Stimulated activated CD8-positive, alpha-beta memory T cell treated with anti-CD3 and anti-CD28 coated beads, Interleukin-4, amount 100 ng/mL, for 24 hours (primary cell): Measurements from ENCODE around the gene WDR93.

ENCODE experiments used
- DNase-seq: peaks from one replicate; pipeline ENCODE4 v3.0.0-alpha.2; 2020; ENCODE audit warnings: low read depth

Gene WDR93

DNA sequence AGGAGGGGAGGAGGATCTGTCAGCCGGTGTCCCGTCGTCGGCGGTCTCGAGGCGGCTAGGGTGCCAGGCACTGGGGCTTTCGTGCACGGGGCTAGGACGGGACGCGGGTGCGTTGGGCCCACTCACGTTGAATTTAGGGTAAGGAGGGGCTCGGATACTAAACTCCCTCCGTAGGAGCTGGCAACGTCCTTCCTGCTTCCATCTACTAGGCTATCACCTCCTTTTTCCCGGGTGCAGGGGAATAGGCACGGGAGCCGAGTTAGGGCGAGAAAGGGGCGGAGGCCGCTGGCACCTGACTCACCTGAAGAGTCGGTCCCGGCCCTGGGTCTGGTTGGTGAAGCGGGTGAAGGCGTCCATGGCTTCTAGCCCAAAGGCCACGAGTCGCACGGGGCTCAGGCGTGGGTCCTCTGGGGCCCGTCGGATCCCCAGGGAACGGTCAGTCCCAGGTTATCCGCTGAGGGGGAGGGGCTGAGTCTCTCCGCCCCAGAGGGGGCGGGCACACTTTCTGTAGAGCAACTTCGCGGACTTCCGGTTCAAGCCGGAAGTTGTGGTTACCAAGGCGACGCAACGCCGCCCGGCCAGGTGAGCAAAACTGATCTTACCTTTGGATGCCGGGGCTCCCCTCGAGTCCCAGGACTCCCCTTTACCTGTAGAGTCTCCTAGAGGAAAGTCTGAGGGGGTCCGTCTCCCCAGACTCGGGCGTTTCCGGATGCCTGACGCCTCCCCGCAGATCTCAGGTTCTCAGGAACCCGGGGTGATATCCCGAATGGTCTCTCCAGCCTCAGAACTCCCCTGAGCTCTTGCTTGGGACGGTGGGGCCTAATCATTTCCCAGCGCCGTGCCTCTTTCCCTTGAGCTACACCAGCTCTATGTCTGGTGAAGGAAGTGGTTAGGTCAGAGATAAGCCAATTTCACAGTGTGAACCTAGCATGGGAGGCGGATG is at the start of gene WDR93, which contains the start of gene PEX11A:
WDR93 (plus strand) TSS at position 536 of the 943 bp plus-strand sequence. CDS start 10,936 bp downstream, outside the sequence.
PEX11A (minus strand) TSS at position 479 of the 943 bp plus-strand sequence; CDS start at position 357, 122 bp downstream.
- DNase-seq = peak; percentile 58

DNA sequence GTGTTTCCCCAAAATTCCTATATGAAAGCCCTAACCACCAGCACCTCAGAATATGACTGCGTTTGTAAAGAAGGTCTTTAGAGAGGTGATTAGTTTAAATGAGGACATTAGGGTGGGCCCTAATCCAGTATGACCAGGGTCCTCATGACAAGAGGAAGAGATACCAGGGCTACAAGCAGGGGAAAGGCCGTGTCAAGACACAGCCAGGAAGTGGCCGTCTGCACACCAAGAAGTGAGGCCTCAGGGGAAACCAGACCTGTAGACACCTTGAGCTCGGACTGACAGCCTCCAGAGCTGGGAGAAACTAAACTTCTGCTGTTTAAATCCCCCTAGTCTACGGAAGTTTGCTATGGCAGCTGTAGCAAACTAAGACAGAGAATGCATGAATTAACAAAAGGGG is 49.6 kb upstream of the WDR93 start:
- DNase-seq = no peak

DNA sequence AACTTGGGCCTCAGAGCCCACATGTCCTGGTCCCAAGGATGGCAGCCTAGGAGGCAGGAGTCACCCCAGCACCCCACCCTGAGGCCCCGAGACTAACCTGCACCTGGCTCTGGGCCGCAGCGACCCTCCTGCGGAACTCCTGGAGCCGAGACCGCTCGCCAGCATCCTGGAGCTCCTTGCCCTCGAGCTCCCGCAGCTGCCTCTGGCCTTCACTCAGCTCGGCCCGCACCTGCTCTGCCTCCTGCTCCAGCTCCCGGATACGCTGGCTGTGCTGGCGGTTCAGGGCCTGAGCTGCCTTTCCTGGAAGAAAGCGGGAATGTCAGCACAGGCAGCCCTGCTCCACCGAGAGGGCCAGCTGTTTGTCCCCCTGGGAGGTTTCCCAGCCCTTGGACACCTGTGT is 48.5 kb upstream of the WDR93 start:
- no peak for DNase-seq

DNA sequence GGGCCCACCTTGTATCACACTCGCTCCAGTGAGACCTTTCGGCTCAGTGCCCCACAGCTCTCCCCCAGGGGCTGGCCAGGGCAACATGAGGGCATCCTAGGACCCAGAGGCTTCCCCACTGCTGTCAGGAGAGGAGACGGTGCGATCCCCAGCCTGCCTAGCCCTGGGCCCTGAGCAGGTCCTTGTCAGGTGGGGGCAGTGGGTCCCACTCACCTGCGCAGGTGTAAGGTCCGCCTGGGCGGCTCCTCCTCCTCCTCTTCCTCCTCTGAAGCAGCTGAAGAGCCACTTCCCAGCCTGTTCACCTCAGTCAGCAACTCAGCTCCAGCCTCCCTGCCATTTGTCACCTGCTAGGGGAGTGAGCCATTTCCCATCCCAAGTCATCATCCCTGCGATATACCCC is 44.9 kb upstream of the WDR93 start:
- DNase-seq = no peak

DNA sequence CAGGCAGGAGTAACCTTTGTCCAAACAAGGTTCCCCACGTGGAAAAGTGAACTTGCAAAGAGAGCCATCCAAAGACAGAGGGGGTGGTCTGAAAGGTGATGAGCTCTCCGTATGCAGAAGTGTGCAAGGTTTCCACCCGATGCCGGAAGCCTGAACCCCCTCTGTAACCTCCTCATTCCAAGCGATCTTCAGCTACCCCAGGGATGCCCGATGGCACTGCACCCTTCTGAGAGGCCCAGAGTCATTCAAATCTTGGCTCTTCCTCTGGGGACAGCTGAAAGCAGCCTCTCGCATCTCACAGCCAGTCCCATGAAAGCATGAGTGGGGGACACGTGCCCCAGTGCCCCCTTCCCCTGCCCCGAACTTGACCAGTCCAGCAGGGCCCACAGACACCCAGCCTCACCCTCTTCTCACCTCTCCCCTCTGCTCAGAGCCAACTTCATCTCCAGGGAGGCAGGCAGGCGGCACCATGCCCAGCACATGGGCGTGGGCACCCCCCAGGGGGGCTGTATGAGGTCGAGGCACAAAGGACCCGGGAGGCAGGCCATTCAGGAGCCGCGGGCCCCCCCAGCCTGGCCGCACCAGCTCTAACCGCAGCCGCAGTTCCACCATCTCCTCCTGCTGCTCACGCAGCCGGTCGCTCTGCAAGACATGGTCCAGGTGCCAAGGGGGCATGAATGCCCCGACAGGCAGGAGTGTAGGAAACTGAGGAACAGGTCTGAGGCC is 44.0 kb upstream of the WDR93 start:
- no peak for DNase-seq

DNA sequence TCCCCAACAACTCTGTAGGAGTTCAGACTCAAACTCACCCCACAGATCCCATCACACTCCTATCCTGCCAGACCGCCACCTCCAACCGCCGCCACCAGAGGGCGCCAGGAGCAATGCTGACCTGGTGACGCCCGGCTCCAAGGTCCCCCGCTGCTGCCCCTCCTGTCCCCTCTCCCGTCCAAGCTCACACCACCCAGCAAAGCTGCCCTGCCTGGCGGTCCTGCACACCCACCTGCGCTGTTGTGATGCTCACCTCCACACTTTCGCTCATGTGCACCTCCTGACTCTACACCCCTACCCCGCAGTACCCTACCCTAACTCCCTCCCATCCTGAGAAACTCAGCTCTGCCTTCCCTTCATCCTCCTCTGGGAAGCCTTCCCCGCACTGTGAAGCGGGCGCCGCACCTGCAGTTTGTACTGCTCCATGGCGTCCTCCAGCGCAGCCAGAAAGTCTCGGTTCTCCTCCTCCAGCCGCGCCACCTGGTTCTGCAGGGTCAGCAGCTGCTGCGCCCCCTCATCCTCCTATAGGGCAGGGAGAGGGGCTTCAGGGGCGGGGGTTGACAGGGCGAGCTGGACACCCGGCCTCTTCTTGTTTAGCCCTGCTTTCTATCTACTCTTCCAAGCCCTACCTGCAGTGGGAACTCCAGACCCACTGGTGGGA is 43.3 kb upstream of the WDR93 start:
- DNase-seq = peak; percentile 58

DNA sequence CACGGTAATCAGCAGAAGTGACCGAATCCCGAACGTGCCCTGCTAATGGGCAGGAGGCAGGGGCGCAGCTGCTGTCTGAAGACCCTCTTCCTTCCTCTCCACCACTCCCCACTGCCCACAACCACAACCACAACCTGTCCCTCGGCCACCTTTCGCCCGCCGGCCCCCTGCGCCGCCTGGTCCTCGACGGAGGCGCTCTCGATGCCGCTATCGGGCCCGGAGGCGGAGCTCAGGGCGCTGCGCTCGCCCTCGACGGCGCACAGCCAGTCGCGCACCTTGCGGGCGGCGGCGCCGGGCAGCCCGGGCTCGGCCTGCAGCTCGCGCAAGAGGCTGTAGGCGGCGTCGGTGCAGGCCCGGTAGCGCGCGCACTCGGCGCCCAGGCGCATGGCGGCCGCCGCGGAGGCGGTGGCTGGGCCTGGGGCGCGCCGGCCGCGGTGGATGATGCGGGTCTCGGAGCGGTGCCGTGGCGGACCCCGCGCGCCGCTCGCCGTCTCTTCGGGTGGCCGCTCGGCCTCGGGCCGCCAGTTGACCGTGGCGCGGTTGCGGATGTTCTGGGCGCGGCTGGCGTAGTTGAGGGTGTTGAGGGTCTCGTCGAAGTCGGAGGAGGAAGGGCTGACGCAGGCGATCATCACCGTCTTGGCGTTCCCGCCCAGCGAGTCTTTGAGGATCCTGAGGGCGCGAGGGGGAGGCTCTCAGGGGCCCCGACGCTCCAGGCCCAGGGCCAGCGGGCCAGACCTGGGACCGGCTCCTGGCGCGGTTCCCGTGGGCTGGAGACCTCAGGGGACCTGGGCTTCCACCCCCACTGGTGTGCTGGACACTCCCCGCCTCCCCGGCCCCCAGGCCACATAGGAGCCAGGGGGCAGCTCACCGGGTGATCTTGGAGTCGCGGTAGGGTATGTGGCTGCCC is 42.3 kb upstream of the WDR93 start:
- DNase-seq = no peak

DNA sequence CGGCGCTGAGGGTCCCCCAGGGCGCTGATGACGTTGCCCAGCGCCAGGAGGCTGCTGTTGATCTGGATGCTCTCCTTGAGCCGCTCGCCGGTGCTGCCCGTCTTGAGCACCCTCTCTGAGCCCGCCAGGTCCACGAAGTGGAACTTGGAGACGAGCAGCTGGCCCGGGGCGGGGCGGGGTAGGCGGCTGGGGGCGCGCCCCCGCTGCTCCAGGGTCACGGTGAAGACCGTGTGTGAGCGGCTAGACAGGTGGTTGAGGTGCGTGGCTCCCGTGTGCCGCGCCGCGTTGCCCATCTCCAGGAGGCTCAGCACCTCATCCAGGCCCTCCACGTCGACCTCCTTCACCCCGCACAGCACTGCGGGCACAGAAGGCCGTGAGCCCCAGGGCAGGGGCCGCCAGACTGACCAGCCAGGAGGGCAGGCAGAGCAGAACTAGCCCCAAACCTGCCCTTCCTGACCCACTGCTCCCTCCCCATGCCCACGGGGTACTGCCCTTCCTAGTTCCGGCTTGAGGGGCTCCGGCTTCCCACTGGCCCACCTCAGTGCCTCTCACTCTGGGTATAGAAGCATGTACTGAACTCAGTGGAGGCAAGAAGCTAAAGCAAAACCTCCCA is 41.5 kb upstream of the WDR93 start:
- no peak for DNase-seq

DNA sequence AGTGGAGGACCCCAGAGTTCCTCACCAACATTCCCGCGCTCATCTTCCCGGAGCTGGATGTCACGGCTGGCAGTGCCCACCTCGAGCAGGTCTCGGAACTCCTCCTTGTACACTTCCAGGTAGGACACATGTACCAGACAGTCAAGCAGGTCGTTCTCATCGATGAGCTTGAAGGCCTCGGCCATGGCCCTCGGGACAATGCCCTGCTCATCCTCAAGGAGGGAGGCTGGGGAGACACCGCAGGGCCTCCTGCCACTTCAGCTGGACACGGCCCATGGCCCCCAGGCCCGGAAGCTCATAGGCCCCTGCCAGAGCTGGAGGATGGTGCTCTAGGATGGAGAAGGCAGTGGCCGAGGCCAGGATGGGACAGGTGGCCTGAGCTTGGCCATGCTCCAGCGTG is 40.9 kb upstream of the WDR93 start:
- DNase-seq = no peak

DNA sequence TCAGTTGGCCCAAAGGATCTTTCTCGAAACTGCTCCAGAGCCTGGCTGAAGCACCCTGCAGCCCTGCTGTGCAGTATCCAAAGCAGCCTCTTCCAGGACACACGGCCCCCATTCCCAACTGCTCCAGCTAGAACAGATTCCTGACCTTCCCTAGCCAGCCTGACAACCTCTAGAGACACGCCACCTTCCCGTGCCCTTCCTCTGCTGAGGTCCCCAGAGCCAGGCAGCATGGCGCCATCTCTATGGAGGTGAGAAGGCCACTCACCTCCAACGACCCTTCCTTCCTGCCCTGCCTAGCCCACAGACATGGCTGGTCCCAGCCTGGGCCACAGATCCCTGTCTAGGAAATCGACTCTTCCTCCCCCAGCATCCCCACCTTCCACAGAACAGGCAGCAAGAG is 38.5 kb upstream of the WDR93 start:
- DNase-seq = no peak

DNA sequence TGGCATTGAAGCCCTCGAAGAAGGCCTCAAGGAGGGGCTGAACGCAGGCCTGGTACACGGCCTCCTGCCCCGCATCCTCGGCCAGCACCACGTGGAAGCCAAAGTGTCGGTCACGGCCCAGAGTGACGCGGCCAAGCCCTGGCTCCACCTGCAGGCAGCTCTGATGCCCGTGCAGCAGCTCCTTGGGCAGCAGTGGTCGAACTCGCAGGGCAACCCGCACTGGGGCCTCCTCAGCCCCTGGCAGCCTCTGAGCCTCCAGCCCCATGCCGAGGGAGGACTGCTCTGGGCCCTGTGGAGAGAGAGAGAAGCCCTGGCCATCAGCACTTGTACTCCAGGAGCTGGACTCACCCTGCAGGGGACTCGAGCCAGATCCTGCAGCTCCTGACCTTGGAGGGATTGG is 37.9 kb upstream of the WDR93 start:
- DNase-seq = no peak

DNA sequence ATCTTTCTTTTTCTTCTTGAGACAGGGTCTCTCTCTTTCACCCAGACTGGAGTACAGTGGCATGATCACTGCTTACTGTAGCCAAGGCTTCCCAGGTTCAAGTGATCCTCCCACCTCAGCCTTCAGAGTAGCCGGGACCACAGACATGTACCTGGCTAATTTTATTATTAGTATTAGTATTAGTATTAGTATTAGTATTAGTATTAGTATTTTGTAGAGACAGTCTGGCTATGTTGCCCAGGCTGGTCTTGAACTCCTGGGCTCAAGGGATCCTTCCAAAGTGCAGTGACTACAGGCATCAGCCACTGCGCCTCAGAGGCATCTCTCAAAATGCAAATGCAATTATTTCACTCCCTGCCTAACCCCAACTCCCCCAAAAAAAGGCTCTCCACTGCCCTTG is 37.0 kb upstream of the WDR93 start:
- no peak for DNase-seq

DNA sequence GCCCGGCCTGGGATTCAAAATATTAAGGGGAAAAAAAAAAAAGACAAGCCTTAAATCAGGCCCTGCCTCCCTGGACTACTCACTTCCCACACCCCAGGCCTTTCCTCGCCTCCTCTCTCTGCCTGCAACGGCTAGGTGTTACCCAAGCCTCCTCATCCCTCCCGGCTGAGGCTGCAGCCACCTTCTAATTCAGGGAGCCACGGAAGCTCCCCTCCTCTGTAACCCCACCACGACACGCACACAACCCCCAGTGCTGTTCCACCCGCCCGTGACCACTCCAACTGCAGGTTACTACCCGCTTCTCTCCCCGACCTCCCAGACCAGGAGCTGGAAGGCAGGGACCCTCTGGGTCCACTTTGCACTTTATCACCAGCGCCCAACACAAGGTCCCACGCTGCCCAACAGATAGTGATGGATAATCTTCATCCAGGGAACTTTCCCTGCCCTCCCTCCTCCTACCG is 36.3 kb upstream of the WDR93 start:
- no peak for DNase-seq

DNA sequence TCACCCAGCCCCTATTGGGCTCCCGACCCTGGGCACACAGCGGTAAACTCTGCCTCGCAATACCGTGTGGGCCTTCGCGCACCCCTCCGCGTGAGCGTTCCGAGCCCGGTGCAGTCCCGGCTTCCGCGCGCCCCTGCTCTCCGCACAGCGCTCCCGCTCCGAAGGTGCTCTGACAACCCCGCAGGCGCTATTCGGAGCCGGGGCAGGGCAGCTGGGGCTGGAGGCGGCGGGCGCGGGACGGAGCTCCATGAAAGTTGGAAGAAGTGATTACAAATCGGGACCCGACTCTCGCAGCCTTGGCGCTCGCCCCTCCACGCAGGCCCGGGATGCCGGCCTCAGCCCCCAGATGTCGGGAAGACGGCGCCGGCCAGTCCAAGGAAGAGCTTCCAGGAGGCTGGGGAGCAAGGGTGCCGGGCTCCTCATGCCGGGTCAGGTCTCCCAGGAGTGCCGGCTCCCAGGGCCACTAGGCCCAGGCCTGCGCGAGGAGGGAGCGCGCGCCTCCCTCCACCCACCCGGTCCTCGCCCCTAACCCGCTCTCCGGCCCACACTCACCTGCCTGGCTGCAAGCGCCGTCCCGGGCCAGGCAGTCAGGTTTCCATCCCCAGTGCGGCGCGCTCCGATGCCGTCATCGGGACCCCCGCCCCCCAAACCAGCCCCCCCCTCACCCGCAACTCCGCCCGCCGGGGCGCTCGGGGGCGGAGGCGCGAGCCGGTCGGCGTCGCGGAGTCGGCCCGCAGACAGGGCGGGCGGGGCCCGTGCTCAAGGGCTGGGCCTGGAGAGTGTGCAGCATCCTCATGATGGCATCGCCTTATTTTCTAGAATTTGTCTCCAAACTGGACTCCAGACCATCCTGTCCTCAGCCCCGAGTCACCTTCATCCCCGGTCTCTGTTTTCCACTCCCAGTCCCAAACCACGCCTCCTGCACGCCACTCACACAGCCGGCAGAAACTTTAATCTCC is 35.5 kb upstream of the WDR93 start, which contains the start of gene KIF7:
KIF7 (minus strand) TSS at position 621 of the 959 bp plus-strand sequence. CDS start 2,537 bp downstream, outside the sequence.
- peak; percentile 23 for DNase-seq

DNA sequence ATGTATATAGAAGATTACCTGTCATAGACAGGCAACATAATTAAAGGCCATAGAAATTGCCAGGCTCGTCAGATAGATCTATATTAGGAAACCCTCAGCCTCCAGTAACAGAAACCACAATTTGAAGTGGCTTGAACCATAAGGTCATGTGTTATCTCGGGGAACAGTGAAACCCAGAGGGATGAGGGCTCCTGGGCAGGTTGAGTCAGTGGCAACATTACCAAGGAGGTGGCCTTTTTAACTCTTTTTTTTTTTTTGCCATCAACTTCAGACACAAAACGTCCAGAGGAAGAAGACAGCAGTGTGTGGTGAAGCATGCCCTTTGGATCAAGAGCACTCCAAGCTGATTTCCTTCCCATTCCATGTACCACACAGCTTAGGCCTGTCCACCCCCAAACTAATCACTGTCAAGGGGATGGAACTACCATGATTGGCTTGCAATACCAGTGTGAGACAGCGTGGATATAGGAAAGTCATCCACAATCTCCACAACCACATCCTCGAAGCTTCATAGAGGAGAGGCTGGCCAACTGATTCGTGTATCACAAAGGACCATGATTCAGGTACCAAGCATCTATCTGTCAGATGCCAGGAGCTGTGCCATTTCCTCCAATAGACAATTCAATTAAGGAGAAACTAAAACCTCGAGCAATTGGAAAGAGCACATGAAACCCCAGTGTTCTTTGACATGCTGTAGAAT is 34.3 kb upstream of the WDR93 start:
- no peak for DNase-seq

DNA sequence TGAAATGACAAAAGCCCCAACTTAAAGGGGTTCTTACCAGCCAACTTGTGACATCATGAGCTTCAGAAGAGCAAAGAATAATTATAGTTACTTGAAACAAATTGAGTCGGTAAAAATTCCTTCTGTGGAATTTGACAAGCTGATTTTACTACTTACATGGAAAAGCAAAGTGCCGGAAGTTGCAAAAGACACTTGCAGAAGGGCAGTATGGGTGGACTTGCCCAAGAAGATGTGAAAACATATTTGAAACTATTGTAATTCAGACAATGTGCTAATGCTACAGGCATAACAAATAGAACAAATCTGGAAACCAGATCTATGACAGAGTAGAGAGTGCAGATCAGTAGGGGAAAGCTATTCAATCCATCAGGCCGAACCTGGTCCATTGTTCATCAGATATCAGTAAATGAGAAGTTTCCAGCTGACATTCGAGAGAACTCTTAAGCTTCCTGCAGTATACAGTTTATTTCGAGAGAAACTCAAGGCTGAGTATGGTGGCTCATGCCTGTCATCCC is 32.9 kb upstream of the WDR93 start:
- no peak for DNase-seq

DNA sequence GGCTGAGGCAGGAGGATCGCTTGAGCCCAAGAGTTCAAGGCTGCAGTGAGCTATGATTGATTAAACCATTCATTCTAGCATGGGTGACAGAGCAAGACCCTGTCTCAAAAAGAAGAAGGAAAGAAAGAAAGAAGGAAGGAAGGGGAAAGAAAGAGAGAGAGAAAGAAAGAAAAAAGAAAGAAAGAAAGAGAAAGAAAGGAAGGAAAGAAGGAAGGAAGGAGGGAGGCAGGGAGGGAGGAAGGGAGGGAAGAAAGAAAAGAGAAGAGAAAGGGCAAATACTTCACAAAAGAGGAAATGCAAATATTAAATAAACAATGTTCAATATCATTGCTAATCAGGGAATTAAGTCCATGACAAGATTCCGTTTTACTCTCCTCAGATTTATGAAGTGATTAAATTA is 31.3 kb upstream of the WDR93 start:
- DNase-seq = no peak

DNA sequence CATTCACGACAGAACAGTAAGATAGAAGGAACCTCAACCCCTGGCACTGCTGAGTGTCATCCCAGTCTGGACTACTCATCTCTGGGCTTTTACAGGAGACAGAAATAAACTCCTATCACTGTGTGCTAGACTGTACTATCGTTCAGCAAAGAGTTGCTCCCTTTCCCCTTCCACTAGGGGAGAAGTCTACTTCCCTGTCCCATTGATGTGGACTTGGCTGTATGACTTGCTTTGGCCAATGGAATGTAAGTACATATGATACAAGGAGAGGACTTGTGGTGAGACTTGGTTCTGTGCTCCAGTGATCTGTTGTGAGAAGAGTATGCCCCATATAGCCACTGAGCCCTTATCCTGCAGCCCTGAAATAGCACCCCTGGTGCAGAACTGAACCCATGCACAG is 30.1 kb upstream of the WDR93 start:
- no peak for DNase-seq
